ENCODE measurements around the gene UQCRHL. TPM values are rescaled to one million over a fixed set of nuclear protein-coding genes. Genes with fewer than 3 reads are reported as not detected.
"Not testable (repeated sequence)": the region's sequence is repeated elsewhere in the genome, so short reads cannot be mapped to it uniquely, and the experiment has no call there.

The UQCRHL gene
- total and polyA plus RNA-seq, 10 donors, result 0.67 to 2.6 (median 1.7) TPM

- intact Hi-C loops (cut with DNase I; ENCODE audit: low total_unique reads), result no loop called here
- Histone ChIP-seq H3K27ac (peak within 1 kb of the TSS; percentile 96 to 99 (median 98)), H3K4me1 (peaks cover 44 to 83% (median 63%) of the 10 kb centered on the region in 6 donors), H3K4me3 (peak within 1 kb of the TSS; percentile 68 to 92 (median 76)), H3K36me3 (no peaks in the 10 kb centered on the region), H3K27me3 (replicated peaks in 1 of 7) (no peaks in the 10 kb centered on the region), H3K9me3 (no peaks in the 10 kb centered on the region)
- TF ChIP-seq POLR2A (IDR thresholded peaks at IDR 0.05) (peak; percentile 9 to 86 (median 22)), POLR2AphosphoS5 (IDR thresholded peaks at IDR 0.05) (peak; percentile 94 to 96 (median 95))
- TF ChIP-seq, protein P1, sequence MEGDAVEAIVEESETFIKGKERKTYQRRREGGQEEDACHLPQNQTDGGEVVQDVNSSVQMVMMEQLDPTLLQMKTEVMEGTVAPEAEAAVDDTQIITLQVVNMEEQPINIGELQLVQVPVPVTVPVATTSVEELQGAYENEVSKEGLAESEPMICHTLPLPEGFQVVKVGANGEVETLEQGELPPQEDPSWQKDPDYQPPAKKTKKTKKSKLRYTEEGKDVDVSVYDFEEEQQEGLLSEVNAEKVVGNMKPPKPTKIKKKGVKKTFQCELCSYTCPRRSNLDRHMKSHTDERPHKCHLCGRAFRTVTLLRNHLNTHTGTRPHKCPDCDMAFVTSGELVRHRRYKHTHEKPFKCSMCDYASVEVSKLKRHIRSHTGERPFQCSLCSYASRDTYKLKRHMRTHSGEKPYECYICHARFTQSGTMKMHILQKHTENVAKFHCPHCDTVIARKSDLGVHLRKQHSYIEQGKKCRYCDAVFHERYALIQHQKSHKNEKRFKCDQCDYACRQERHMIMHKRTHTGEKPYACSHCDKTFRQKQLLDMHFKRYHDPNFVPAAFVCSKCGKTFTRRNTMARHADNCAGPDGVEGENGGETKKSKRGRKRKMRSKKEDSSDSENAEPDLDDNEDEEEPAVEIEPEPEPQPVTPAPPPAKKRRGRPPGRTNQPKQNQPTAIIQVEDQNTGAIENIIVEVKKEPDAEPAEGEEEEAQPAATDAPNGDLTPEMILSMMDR (IDR thresholded peaks at IDR 0.05 in 8 of 11, conservative IDR thresholded peaks at IDR 0.05 in 3 of 11), result peak in 9 of 11 experiments; percentile 9 to 57 (median 41)
- peak; percentile 100 for DNase-seq
- WGBS, 5 donors, result 0 to 2% (median 1%) methylated on average over 21 to 86 of the region's 86 CpGs
Measured at GRCh38 chr1:15847100-15847892, 39.8 kb upstream of the UQCRHL start, which contains the start of gene SPEN. SPEN (plus strand) TSS chr1:15847707; CDS start chr1:15848068, 361 bp downstream.

DNA sequence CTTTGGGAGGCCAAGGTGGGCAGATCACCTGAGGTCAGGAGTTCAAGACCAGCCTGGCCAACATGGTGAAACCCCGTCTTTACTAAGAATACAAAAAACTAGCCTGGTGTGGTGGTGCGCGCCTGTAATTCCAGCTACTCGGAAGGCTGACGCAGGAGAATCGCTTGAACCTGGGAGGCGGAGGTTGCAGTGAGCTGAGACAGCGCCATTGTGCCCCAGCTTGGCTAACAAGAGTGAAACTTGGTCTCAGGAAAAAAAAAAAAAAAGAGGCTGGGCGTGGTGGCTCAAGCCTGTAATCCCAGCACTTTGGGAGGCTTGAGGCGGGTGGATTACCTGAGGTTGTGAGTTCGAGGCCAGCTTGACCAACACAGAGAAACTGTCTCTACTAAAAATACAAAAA is 38.6 kb upstream of the UQCRHL start:
- DNase-seq; H3K36me3 ChIP-seq; H3K27me3 ChIP-seq (replicated peaks in 1 of 7); intact Hi-C loops (cut with DNase I; ENCODE audit: low total_unique reads); H3K9me3 ChIP-seq: not testable (repeated sequence)
- Histone ChIP-seq H3K4me1 (peaks cover 32 to 70% (median 51%) of the 10 kb centered on the region in 6 donors), H3K27ac (peak overlapping the region in 2 of 8 donors; percentile 98 to 99), H3K4me3 (peak overlapping the region in 1 of 8 donors; percentile 92)
- 87 to 96% (median 93%) methylated on average over 11 of the region's 11 CpGs for WGBS, 5 donors

DNA sequence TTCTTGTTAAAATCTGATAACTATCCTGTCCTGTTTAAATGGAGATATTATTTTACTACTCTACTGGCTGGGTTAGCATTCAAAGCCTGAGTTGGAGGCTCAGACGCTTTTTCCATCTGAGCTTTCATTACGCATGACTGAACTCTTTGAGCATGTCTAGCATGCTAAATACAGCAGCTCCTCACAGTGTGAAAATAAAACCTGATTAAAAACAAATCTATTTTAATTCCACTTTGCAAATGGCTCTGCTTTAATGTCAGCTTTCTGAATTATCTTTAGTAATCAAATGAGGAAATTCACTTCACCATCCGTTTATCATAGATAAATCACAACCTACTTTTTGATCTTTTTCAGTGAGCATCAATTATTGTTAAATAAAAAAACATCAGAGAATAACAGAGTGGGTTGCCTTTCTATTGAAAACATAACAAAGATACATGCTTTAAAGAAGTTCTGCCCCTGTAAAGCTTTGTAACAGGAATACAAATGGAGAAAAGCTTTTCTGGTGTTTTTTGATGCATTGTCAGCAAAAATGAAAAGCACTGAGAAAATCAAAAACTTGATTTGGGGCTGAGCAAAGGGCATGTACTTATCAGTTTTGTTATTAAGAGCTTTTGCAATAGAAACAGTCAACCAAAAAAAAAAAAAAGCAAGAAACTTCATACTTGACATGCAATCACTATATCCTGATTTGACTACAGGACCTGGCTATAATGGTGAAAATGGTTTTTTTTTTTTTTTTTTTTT is 36.5 kb upstream of the UQCRHL start:
- Histone ChIP-seq H3K4me3 (no peak overlapping the region), H3K36me3 (no peaks in the 10 kb centered on the region), H3K27me3 (replicated peaks in 1 of 7) (no peaks in the 10 kb centered on the region), H3K27ac (peak overlapping the region in 4 of 8 donors; percentile 5 to 44 (median 20)), H3K4me1 (peaks cover 24 to 50% (median 34%) of the 10 kb centered on the region in 6 donors), H3K9me3 (no peaks in the 10 kb centered on the region)
- intact Hi-C loops (cut with DNase I; ENCODE audit: low total_unique reads), result no loop called here
- WGBS, 5 donors, result 47 to 64% (median 61%) methylated on average over 3 of the region's 3 CpGs
- TF ChIP-seq, protein P1 (IDR thresholded peaks at IDR 0.05 in 8 of 11, conservative IDR thresholded peaks at IDR 0.05 in 3 of 11), result no peak
- TF ChIP-seq POLR2AphosphoS5 (IDR thresholded peaks at IDR 0.05) (no peak), POLR2A (IDR thresholded peaks at IDR 0.05) (no peak)
- DNase-seq, result no peak

DNA sequence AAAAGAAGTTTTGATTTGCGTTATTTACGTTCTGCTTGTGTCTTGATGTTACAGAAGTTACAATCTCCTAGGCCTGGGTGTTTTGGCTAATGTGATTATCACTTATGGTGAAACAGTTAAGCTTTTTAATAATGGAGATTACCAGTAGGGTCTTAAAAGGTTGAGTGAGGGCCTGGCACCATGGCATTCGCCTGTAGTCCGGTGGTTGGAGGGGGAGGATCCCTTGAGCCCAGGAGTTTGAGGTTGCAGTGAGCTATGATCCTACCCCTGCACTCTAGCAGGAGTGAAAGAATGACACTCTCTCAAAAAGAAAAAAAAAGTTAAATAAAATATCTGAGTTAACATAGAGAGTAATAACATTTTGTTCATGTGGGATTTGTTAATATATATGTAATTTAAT is 31.3 kb upstream of the UQCRHL start:
- no peak for DNase-seq
- Histone ChIP-seq H3K4me3 (no peak overlapping the region), H3K27me3 (replicated peaks in 1 of 7) (no peaks in the 10 kb centered on the region), H3K36me3 (no peaks in the 10 kb centered on the region), H3K27ac (no peak overlapping the region), H3K9me3 (no peaks in the 10 kb centered on the region), H3K4me1 (peaks cover 3 to 37% (median 24%) of the 10 kb centered on the region in 6 donors)
- WGBS, 5 donors, result 92 to 97% (median 94%) methylated on average over 4 of the region's 4 CpGs
- no peak for TF ChIP-seq POLR2A (IDR thresholded peaks at IDR 0.05)
- no peak for TF ChIP-seq POLR2AphosphoS5 (IDR thresholded peaks at IDR 0.05)
- TF ChIP-seq, protein P1 (IDR thresholded peaks at IDR 0.05 in 8 of 11, conservative IDR thresholded peaks at IDR 0.05 in 3 of 11), result no peak
- intact Hi-C loops (cut with DNase I; ENCODE audit: low total_unique reads), result no loop called here

Measured in spleen (tissue), 11 donors.